Activated CD8-positive, alpha-beta T cell treated with anti-CD3 and anti-CD28 coated beads for 36 hours (primary cell): Measurements from ENCODE around the gene DZIP1. TPM values are rescaled to one million over a fixed set of nuclear protein-coding genes. Genes with fewer than 3 reads are reported as not detected.
A peak's percentile ranks its signal among the peaks of the same experiment; 100 is the strongest.
"Not testable (repeated sequence)": the region's sequence is repeated elsewhere in the genome, so short reads cannot be mapped to it uniquely, and the experiment has no call there.

ENCODE experiments used
- ATAC-seq: fragments of 200-7000 bp; cut with Tn5 transposase; one replicate; pipeline ENCODE4 v1.10.0; 2021; ENCODE audit warnings: mild to moderate bottlenecking, moderate library complexity
- CTCF ChIA-PET: fragments of 350-600 bp; sonication (Branson Sonifier 250); formaldehyde crosslinking; loops from one replicate; lab custom pipeline; 2021; ENCODE audit warnings: antibody characterized with exemption; lab: Charles Lee
- POLR2A ChIA-PET: fragments of 350-600 bp; sonication (Branson Sonifier 250); formaldehyde crosslinking; loops from one replicate; lab custom pipeline; 2021; ENCODE audit warnings: antibody characterized with exemption; lab: Charles Lee
- DNase-seq: peaks from one replicate; pipeline ENCODE4 v3.0.0-alpha.2; 2020
- H3K27ac Mint-ChIP-seq: one replicate; pipeline ENCODE4 v1.8.0; 2021; ENCODE audit warnings: mild to moderate bottlenecking, mixed read lengths
- H3K27me3 Mint-ChIP-seq: one replicate; pipeline ENCODE4 v1.8.0; 2021; ENCODE audit warnings: mixed read lengths
- H3K36me3 Mint-ChIP-seq: one replicate; pipeline ENCODE4 v1.8.0; 2021; ENCODE audit warnings: low read depth, mixed read lengths
- H3K4me1 Mint-ChIP-seq: one replicate; pipeline ENCODE4 v1.8.0; 2021; ENCODE audit warnings: low read depth, mixed read lengths
- H3K4me3 Mint-ChIP-seq: one replicate; pipeline ENCODE4 v1.8.0; 2021; ENCODE audit warnings: mild to moderate bottlenecking, moderate library complexity, mixed read lengths
- H3K9me3 Mint-ChIP-seq: one replicate; pipeline ENCODE4 v1.8.0; 2021; ENCODE audit warnings: mixed read lengths
- CTCF ChIP-seq: fragments of 200-600 bp; IDR thresholded peaks from one replicate; pipeline ENCODE4 v1.8.0; 2022; ENCODE audit warnings: antibody characterized with exemption, mild to moderate bottlenecking
- intact Hi-C: fragments of 100-400 bp; cut with micrococcal nuclease; formaldehyde crosslinking; loops from one replicate; pipeline ENCODE4 v1.10.0; 2022
- total RNA-seq, 2 experiments: library from RNA; stranded (reverse); gene quantifications; one replicate each; pipeline ENCODE4 v1.2.3, GENCODE V29; 2021

Gene DZIP1
- total RNA-seq, 2 experiments from 2014 or later, result 0.54 to 0.85 TPM

- peaks cover 44% of the 10 kb centered on the region for H3K9me3 Mint-ChIP-seq
- ATAC-seq (no peak), DNase-seq (no peak)
- no peak overlapping the region for H3K27ac Mint-ChIP-seq
- H3K36me3 Mint-ChIP-seq, result peaks cover 19% of the 10 kb centered on the region
- no peak overlapping the region for H3K4me3 Mint-ChIP-seq
- intact Hi-C loops, result no loop called here
- no peak for TF ChIP-seq CTCF
- ChIA-PET CTCF (interaction anchor here (1.5 kb wide), 1 partner anchor 48 kb away, joined by 4 read pairs; no protein-coding TSS in a partner anchor), POLR2A (no interaction called here)
- peaks cover 13% of the 10 kb centered on the region for H3K4me1 Mint-ChIP-seq
- no peaks in the 10 kb centered on the region for H3K27me3 Mint-ChIP-seq
Observed at GRCh38 chr13:95671597-95671996, 27.1 kb upstream of the DZIP1 start.

GRCh38 chr13:95667235-95667634 is 22.7 kb upstream of the DZIP1 start:
- ATAC-seq, DNase-seq, H3K4me3 Mint-ChIP-seq, H3K4me1 Mint-ChIP-seq, intact Hi-C loops, H3K27ac Mint-ChIP-seq, H3K27me3 Mint-ChIP-seq, H3K36me3 Mint-ChIP-seq, POLR2A ChIA-PET: not testable (repeated sequence)
- H3K9me3 Mint-ChIP-seq, result peaks cover 56% of the 10 kb centered on the region
- CTCF ChIA-PET, result interaction anchor here (0.9 kb wide), 1 partner anchor 43 kb away, joined by 4 read pairs; no protein-coding TSS in a partner anchor

GRCh38 chr13:95660981-95661581 is 16.6 kb upstream of the DZIP1 start:
- intact Hi-C loops, result loop anchor here (1.0 to 5.0 kb wide), 2 partner anchors 37 to 124 kb away; no protein-coding TSS in a partner anchor
- DNase-seq (peak; percentile 26), ATAC-seq (no peak)
- Mint-ChIP-seq H3K27me3 (peaks cover 14% of the 10 kb centered on the region), H3K27ac (no peak overlapping the region), H3K4me1 (no peaks in the 10 kb centered on the region), H3K36me3 (no peaks in the 10 kb centered on the region), H3K9me3 (peaks cover 15% of the 10 kb centered on the region), H3K4me3 (no peak overlapping the region)
- ChIA-PET CTCF (interaction anchor here (0.6 to 3.3 kb wide), 7 partner anchors 18 to 172 kb away, joined by 3 to 32 read pairs (median 7); no protein-coding TSS in a partner anchor), POLR2A (no interaction called here)
- TF ChIP-seq CTCF, result peak; percentile 76

- POLR2A ChIA-PET, result no interaction called here
- TF ChIP-seq CTCF, result no peak
- Mint-ChIP-seq H3K36me3 (no peaks in the 10 kb centered on the region), H3K4me1 (no peaks in the 10 kb centered on the region), H3K27me3 (peaks cover 14% of the 10 kb centered on the region), H3K4me3 (no peak overlapping the region), H3K27ac (no peak overlapping the region), H3K9me3 (peaks cover 8% of the 10 kb centered on the region)
- intact Hi-C loops, result no loop called here
- CTCF ChIA-PET, result interaction anchor here (1.5 to 3.3 kb wide), 4 partner anchors 35 to 174 kb away, joined by 7 to 32 read pairs (median 16); no protein-coding TSS in a partner anchor
- no peak for ATAC-seq
- DNase-seq, result no peak
Observed at GRCh38 chr13:95659500-95659899, 15.0 kb upstream of the DZIP1 start.

GRCh38 chr13:95656386-95657015 is 12.0 kb upstream of the DZIP1 start:
- Mint-ChIP-seq H3K27me3 (peaks cover 5% of the 10 kb centered on the region), H3K36me3 (no peaks in the 10 kb centered on the region), H3K27ac (no peak overlapping the region), H3K4me3 (no peak overlapping the region), H3K9me3 (no peaks in the 10 kb centered on the region), H3K4me1 (no peaks in the 10 kb centered on the region)
- ATAC-seq (no peak), DNase-seq (no peak)
- ChIA-PET CTCF (no interaction called here), POLR2A (no interaction called here)
- TF ChIP-seq CTCF, result no peak
- intact Hi-C loops, result no loop called here
